HL-60 (cell line): ENCODE results near the gene DPF3.

Experiments used
- DNase-seq, 2 experiments: peaks; one replicate each; pipeline ENCODE4 v3.0.0-alpha.2; 2010 to 2020; ENCODE audit warnings: low read depth in 1 of 2, low spot score in 1 of 2
- H3K27ac ChIP-seq: fragments of 250-450 bp; sonication (Bioruptor Pico); replicated peaks from 2 replicates; pipeline ENCODE4 v1.5.1; 2020; ENCODE audit warnings: mild to moderate bottlenecking, moderate library complexity
- H3K27me3 ChIP-seq: fragments of 250-450 bp; sonication (Bioruptor Pico); 2 replicates; pipeline ENCODE4 v1.5.1; 2021; ENCODE audit warnings: mild to moderate bottlenecking, moderate library complexity; ENCODE audit not compliant: insufficient read depth, poor library complexity, severe bottlenecking
- H3K4me3 ChIP-seq: replicated peaks from 2 replicates; pipeline ENCODE4 v1.5.1; 2011; ENCODE audit warnings: mild to moderate bottlenecking, control low read depth, low read length; ENCODE audit not compliant: insufficient read depth
- GABPA ChIP-seq: IDR thresholded peaks from 2 replicates; pipeline ENCODE4 v1.6.1; 2012; ENCODE audit warnings: low read depth
- POLR2AphosphoS5 ChIP-seq: IDR thresholded peaks from 2 replicates; pipeline ENCODE4 v1.6.1; 2012; ENCODE audit warnings: low read depth
- SPI1 ChIP-seq: IDR thresholded peaks from 2 replicates; pipeline ENCODE4 v1.6.1; 2012; ENCODE audit warnings: low read depth, mild to moderate bottlenecking, borderline replicate concordance
- TF ChIP-seq, protein P1 (sequence below): IDR thresholded peaks from 2 replicates; pipeline ENCODE4 v1.6.1; 2012; ENCODE audit warnings: low read depth; ENCODE audit not compliant: insufficient replicate concordance
- TF ChIP-seq, protein P2 (sequence below): IDR thresholded peaks from one replicate; pipeline ENCODE4 v1.5.1; 2011; ENCODE audit warnings: low read length, control low read depth, inconsistent platforms; ENCODE audit not compliant: insufficient read depth

Gene DPF3

DNA sequence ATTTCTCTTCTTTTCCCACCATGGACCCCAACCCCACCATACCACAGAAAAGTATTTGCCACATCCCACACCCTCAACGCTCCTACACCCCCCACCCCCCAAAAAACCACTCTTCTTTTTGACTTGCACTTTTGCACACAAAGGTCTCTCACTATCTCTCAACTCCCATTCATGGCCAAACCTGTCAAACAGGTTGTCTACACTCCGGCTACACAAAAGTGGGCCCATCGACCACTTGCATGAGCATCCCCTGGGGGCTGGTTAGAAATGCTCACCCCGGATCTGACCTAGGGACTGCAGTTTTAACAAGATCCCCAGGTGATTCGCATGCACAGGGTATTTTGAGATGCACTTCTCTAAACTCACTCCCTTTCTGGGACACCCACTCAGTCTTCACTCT, 248.2 kb downstream of the DPF3 start:
- H3K27ac ChIP-seq: no peak overlapping the region
- no peak for TF ChIP-seq SPI1
- TF ChIP-seq, protein P1, sequence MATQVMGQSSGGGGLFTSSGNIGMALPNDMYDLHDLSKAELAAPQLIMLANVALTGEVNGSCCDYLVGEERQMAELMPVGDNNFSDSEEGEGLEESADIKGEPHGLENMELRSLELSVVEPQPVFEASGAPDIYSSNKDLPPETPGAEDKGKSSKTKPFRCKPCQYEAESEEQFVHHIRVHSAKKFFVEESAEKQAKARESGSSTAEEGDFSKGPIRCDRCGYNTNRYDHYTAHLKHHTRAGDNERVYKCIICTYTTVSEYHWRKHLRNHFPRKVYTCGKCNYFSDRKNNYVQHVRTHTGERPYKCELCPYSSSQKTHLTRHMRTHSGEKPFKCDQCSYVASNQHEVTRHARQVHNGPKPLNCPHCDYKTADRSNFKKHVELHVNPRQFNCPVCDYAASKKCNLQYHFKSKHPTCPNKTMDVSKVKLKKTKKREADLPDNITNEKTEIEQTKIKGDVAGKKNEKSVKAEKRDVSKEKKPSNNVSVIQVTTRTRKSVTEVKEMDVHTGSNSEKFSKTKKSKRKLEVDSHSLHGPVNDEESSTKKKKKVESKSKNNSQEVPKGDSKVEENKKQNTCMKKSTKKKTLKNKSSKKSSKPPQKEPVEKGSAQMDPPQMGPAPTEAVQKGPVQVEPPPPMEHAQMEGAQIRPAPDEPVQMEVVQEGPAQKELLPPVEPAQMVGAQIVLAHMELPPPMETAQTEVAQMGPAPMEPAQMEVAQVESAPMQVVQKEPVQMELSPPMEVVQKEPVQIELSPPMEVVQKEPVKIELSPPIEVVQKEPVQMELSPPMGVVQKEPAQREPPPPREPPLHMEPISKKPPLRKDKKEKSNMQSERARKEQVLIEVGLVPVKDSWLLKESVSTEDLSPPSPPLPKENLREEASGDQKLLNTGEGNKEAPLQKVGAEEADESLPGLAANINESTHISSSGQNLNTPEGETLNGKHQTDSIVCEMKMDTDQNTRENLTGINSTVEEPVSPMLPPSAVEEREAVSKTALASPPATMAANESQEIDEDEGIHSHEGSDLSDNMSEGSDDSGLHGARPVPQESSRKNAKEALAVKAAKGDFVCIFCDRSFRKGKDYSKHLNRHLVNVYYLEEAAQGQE: no peak
- TF ChIP-seq GABPA: no peak

GRCh38 chr14:72644758-72645489, 249.0 kb downstream of the DPF3 start:
- TF ChIP-seq POLR2AphosphoS5 (no peak), GABPA (no peak), SPI1 (no peak)
- TF ChIP-seq, protein P1: no peak
- TF ChIP-seq, protein P2, sequence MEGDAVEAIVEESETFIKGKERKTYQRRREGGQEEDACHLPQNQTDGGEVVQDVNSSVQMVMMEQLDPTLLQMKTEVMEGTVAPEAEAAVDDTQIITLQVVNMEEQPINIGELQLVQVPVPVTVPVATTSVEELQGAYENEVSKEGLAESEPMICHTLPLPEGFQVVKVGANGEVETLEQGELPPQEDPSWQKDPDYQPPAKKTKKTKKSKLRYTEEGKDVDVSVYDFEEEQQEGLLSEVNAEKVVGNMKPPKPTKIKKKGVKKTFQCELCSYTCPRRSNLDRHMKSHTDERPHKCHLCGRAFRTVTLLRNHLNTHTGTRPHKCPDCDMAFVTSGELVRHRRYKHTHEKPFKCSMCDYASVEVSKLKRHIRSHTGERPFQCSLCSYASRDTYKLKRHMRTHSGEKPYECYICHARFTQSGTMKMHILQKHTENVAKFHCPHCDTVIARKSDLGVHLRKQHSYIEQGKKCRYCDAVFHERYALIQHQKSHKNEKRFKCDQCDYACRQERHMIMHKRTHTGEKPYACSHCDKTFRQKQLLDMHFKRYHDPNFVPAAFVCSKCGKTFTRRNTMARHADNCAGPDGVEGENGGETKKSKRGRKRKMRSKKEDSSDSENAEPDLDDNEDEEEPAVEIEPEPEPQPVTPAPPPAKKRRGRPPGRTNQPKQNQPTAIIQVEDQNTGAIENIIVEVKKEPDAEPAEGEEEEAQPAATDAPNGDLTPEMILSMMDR: no peak
- H3K4me3 ChIP-seq: no peak overlapping the region
- H3K27ac ChIP-seq: no peak overlapping the region
- DNase-seq: no peak
- no peaks in the 10 kb centered on the region for H3K27me3 ChIP-seq

More for the DNA sequence above, 248.2 kb downstream of the DPF3 start:
- DNase-seq: no peak
- no peak overlapping the region for H3K4me3 ChIP-seq
- no peaks in the 10 kb centered on the region for H3K27me3 ChIP-seq

DNA sequence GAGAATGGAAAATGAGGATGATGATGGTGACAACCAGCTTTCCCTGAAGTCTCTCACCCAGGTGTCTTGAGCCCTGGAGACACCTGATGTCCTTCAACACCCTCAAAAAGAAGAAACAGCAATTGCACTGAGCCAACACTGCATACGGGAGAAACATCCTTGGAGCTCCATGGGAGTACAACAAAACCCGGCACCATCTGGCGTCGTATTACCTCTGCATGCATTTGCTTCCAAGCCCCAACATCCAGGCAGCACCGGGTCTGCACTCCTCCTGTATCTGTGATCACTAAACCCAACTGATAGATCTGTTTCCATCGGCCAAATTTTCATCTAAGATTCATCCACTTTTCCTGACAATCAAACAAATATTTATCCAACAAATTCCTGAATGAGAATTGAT, 249.9 kb downstream of the DPF3 start:
- Histone ChIP-seq H3K27me3 (no peaks in the 10 kb centered on the region), H3K27ac (no peak overlapping the region), H3K4me3 (no peak overlapping the region)
- TF ChIP-seq GABPA (no peak), SPI1 (no peak), POLR2AphosphoS5 (no peak)
- TF ChIP-seq, protein P1: no peak
- TF ChIP-seq, protein P2: no peak
- no peak for DNase-seq
